Measurements from ENCODE around the gene ELMO3.

ELMO3 gene

DNA sequence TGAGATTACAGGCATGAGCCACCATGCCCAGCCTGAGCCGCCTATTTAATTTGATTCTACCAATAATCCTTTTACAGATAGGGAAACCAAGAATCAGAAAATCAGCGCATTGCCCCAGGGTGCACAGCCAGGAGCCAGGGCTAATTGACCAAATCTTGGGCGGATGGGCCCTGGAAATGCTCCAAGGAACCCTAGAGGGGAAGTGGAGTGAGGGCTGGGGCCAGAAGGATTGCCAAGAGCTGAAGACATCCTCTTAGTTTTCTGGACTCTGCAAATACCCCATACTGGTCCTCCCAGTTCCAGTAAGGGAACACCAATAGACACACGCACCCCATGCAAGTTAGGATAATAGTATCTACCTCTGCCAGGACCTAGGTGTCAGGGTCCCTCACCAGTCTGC lies 44.5 kb downstream of the ELMO3 start:
- DNase-seq (ENCODE audit: low read depth): no peak

DNA sequence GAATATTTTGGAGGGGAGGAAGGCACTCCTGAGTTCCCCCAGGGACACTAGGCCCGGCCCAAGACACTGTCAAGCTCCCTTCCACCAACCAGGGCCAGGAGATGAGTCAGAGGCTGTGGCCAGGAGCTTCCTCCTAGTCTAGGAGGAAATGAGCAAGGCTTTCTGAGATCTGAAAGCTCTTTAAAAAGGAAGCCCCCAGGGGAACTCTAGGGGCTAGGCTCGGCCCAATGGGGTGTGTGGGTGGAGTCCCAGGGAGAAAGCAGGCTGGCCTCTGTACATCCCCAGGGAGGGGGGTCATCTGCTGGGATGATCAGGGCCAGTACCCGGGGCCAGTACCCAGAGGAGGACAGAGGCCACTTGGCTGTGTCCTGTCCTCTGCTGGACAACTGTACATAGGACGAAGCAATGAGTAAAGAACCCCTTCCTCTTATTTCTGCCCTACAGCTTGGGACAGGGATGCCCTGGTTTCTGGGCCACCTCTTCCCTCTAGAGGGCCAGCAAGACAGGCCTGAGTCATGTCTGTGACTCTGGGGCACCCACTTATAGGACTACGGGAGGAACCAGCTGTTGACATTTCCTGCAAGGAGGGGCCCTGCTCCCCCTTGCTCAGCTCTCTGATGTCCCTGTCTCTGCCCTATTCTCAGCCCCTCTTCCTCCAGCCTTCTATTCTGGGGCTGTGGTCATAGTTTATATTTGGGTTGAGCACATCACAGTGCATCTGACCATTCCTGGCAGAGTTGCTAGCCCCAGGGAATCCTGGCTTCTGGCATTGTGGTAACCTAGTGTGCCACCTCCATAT lies 45.7 kb downstream of the ELMO3 start:
- DNase-seq (ENCODE audit: low read depth): peak; percentile 71

DNA sequence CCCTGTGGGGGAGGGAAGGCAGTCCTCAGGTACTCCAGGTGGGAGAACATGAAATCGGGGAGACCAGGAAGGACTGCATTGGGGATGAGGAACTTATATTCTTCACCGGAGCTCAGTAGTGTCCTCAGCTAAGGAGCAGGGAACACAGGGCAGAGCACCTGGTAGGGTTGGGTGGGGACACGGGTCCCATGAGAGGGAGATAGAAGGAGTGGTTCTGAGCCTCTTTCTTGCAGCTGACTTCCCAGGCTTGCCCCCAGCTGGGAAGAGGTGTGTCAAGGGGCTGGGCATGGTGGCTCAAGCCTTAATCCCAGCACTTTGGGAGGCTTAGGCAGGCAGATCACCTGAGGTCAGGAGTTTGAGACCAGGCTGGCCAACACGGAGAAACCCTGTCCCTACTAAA lies 46.3 kb downstream of the ELMO3 start:
- DNase-seq (ENCODE audit: low read depth): no peak

DNA sequence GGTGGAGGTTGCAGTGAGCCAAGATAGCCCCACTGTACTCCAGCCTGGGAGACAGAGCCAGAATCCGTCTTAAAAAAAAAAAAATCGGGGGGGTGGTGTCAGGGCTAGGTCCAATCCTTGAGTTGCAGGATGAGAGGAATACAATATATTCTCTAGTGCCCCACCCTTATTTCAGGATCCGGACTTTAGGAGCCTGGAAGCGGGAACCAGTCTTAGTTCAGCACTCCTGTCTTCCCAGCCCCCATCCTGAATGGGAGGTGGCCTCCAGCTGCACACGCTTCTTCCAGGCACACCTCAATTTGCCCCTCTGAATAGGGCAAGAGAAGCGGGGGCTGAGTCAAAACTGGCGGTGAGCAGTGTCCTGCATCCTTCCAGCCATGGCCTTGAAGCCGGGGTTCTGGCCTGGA lies 46.7 kb downstream of the ELMO3 start:
- DNase-seq (ENCODE audit: low read depth): no peak

DNA sequence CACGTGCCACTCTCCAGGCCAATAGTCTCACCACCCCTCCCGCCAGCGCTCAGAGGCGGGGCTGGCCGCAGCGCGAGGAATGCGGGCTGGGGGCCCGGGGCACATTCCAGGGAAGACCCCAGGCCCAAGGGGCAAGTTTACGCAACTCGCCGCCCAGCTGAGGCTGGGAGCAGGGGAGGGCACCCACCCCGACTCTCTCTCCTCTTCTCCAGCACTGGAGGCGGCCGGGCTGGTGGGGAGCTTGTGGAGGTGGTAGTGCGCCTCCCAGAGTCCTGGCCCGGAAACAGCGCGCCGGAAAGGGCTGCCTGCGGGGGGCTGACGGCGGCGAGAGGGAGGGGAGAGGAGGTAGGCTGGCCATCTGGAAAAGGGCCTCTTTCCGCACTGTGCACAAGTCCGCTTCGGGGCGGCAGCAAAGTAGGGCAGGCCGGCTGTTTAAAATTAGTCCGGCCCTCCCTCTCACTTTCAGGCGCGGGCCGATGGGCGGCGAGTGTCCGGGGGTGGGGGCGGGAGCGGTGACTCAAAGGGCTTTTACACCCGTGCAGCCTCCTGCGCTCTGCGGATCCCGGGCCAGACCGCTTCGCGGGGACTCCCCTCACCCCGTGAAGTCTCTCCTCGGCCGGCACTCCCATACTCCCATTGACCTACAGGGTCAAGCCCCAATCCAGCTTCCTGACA lies 47.3 kb downstream of the ELMO3 start:
- peak; percentile 25 for DNase-seq (ENCODE audit: low read depth)

DNA sequence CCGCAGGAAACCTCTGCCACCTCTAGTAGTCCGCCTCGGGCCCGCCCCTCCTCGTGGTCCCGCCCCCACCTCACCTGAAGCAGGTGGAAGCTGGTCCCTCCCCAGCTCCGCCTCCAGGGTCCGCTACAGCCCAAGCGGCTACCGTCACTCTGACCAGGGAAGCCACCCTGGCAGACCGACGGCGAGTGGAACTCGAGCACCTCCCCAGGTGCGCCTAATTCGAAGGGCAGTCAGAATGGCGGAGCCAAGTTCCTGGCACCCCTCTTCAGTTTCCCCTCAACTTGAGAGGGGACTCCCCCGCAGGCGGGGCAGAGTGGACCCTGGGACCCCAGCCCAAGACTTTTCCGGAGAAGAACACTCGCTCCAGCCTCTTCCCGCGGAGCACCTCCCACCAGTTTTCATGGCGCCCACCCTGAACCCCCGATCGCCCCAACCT lies 47.8 kb downstream of the ELMO3 start:
- no peak for DNase-seq (ENCODE audit: low read depth)

DNA sequence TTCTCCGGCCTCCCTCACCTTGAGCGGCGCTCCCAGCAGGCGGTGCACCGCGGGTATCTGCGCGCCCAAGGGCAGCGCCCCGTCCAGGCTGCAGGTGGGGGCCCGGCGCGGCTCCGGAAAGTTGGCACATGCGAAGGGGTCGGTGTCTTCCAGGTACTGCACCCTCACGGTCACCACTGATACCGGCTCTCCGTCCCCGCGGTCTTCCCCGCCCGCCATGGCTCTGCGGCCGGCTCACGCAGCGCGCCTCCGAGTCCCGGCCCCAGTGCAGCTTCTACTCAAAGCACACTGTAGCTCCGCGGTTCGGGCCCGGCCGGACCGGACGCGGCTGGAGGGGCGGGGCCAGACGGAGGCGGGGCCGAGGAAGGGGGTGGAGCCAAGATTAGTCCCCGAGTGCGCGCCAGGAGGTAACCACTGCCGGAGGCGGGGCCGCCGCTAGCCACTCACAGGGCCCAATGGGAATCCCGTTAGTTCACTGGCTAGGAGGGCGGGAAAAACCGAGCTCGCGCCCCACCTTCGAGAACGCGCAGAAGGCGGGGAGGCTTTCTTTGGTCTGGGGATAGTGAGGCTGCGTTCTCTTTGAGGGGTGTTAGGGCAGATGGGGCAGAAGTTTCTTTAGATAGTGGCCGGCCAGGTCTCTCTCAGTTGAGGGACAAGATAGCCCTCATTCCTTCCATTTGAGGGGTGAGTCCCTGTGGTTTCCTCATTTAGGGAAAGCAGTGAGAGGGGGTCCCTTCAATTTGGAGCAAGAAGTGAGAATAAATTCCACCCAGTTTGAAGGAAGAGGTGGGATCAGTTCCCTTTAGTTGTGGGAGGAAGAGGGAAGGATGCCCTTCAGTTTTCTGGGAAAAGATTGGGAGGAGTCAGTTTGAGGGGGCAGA lies 48.5 kb downstream of the ELMO3 start, which contains the start of gene FHOD1:
TSS of gene FHOD1 (minus strand) at position 290 of the 881 bp plus-strand sequence. CDS start at position 219, 71 bp downstream.
- peak; percentile 96 for DNase-seq (ENCODE audit: low read depth)

DNA sequence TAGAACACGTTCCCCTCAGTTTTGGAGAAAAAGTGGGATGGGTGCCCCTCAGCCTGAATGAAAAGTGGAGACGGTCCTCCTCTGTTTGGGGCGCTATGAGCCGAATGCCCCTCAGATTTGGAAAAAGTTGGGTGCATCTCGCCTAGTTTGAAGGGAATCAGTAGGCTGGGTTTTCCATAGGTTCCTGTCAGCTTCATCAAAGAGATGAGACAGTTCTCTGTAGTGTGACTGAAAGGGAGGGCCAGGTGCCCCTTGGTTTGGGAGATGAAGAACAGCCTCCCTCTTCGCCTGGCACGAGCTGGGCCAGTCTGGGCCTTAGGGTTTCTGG lies 49.1 kb downstream of the ELMO3 start:
- DNase-seq (ENCODE audit: low read depth): no peak

DNA sequence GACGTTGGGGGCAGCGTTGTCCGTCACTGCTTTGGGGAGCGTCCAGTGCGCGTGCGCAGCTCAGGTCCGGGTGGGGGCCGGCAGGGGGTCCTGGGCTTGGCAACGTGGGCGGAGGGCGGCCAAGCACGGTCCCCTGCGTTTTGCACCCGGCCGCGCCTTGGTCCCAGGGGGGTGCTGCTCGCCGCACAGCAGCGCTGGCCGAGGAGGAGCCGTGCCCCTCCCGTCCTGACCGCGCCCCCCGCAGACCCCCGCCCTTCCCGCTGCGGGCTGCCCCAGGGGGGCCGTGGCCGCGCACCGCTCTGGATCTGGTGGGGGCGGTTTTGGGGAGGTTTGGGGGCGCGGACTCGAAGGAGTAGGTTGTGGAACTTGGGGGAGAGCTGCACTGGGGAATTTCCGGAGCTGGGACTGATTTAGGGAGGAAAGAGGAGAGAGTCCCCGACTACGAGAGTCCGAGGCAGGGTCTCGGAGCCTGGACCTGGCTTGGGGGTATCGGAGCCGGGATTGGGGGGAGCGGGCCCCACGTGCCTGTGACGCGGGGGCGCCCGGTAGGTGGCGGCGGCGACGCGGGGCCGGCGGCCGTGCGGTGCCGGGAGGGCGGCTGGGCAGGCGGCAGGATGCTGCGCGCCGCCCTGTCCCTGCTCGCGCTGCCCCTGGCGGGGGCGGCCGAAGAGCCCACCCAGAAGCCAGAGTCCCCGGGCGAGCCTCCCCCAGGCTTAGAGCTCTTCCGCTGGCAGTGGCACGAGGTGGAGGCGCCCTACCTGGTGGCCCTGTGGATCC lies 49.7 kb downstream of the ELMO3 start, which contains the start of gene SLC9A5:
TSS of gene SLC9A5 (plus strand) at position 579 of the 777 bp plus-strand sequence. CDS start at position 615, 36 bp downstream.
- DNase-seq (ENCODE audit: low read depth): no peak

DNA sequence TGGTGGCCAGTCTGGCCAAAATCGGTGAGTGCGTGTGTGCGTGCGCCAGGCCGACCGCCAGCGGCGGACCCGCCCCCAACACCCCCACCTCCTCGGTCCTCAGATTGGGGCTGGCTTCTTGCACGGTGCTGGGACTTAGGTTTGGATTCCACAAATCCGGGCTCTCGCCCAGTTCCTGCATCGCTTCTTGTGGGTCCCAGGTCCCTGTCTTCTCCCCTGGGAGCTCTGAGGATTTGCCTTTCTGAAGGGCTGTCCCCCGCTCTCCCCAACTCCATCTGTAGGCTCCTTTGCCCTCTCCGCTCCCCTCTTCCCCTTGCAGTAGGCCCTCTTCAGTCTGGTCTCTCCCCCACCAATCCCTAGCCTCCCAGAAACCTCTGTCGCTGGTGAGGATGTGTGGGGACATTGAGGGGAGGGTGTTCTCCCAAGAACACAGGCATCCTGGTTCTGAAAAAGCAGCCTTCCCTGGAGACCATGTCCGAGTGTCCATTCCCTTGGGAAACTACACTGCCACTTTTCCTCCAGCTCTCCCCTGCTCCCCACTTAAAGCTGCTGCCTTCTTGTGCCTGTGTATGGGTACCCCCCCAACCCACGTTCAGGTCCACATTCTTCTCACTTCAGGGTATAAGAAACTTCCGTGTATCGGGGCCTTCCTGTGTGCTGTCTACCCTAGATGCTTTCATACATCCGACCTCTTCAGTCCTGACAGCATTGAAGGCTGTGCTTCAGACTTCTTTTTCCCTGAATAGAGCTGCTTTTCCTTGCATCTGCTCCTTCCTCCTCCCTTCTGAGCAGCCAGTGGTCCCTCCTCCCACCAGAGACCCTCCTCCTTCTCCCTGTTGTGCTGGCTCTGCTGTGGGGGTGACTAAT lies 50.5 kb downstream of the ELMO3 start:
- DNase-seq (ENCODE audit: low read depth): no peak

DNA sequence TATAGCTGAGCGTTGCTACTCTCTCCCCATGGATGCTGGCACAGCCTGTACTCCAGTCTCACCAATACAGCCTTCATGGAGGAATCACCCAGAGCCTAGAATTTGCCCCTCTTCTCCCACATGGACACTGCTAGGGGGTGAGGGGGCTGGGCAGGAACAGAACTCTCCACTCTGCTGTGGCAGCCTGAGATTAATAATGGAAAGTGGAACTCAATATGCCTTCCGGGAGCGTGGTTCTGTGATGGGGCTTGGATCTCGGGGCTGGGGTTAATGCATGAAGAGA lies 51.1 kb downstream of the ELMO3 start:
- DNase-seq (ENCODE audit: low read depth): no peak

DNA sequence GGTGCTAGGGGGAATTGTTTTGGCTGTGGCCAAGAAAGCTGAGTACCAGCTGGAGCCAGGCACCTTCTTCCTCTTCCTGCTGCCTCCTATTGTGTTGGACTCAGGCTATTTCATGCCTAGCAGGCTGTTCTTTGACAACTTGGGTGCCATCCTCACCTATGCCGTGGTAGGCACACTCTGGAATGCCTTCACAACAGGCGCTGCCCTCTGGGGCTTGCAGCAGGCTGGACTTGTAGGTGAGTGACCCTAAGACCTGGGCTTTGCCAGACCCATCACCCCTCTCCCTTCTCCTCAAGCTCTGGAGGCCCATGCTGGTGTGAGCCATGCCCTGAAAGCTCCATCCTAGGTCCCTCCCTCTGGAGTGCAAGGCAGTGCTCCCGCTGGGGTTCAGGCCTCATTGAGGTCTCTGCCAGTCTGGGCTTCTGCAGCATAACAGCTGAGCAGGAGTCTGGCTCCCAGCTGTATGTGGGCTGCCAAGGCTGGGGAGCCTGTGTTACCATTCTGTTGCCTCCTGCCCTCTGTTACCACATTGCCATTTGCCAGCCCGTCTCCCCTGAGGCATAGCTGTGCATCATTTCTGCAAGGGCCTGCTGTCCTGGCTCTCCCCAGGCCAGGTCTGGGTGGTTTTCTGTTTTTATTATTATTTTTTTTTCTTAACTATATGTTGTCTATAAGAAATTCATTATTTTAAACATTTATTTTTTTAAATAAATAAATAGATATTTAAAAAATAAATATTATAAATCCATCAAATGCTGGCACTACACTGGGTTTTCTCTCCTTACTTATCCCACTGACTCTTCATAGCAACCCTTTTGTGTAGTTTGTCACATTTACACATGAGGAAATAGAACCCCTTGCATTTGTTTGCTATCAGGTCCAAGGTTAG lies 53.9 kb downstream of the ELMO3 start:
- DNase-seq (ENCODE audit: low read depth): no peak
